ENCODE results near the gene PI16.

- TF ChIP-seq POLR2AphosphoS5 (IDR thresholded peaks at IDR 0.05) (no peak), POLR2A (IDR thresholded peaks at IDR 0.05) (no peak)
Observed at GRCh38 chr6:36971921-36972673, 17.6 kb downstream of the PI16 start.
